SJSA1 (cell line): ENCODE results near the gene ELK4. TPM values are rescaled to one million over a fixed set of nuclear protein-coding genes. Genes with fewer than 3 reads are reported as not detected.

ENCODE experiments used
- total RNA-seq: library from RNA; depleted of rRNA; stranded (reverse); fragments of >200 nt; shearing (Covaris generic); gene quantifications from 2 replicates; pipeline ENCODE4 v1.2.3, GENCODE V29; 2014; rRNA removed

The ELK4 gene
- total RNA-seq, 1 experiment from 2014 or later, result 18.4 TPM

Other genes with a start within 250 kb of the ELK4 start
- gene LEMD1, start 210.0 kb downstream of the ELK4 start, total RNA-seq, result not detected in 2 replicates
- gene BLACAT1, start 176.0 kb downstream of the ELK4 start, total RNA-seq, result not detected in 2 replicates
- gene CDK18, start 127.3 kb downstream of the ELK4 start, total RNA-seq, result 0.05 TPM in 1 of 2 replicates, not detected in the other
- 2.0 and 2.4 TPM in 2 replicates for gene SLC45A3, start 48.5 kb upstream of the ELK4 start, total RNA-seq
- 253 and 290 TPM in 2 replicates for gene NUCKS1, start 118.2 kb upstream of the ELK4 start, total RNA-seq
- 18.1 and 25.6 TPM in 2 replicates for gene RAB29, start 143.5 kb upstream of the ELK4 start, total RNA-seq
- gene SLC41A1, start 181.2 kb upstream of the ELK4 start, total RNA-seq, result 17.2 and 21.0 TPM in 2 replicates
- gene PM20D1, start 218.1 kb upstream of the ELK4 start, total RNA-seq, result not detected in 2 replicates